HuH-7.5 (cell line): ENCODE results near the gene SLC12A2.

Experiments
- DNase-seq: peaks from one replicate; pipeline ENCODE4 v3.0.0; 2011; ENCODE audit warnings: low spot score

SLC12A2 gene

GRCh38 chr5:128169401-128170017, 85.9 kb downstream of the SLC12A2 start:
- no peak for DNase-seq

DNA sequence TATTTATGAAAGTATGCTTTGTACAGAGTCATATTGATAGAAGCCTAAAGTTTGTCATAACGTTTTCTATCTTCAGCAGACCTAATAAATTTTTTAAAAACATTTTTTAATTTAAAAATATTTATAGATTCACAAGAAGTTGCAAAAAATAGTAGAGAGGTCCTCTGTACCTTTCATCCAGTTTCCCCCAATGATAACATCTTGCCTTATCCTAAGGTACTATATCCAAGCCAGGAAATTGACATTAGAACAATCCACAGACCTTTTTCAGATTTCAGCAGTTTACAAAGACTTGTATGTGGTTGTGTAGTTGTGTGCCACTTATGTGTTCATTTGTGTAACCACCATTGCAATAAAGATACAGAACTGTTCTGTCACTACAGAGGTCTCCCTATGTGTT, 88.5 kb downstream of the SLC12A2 start:
- DNase-seq = no peak

- DNase-seq = no peak
Observed at GRCh38 chr5:128174951-128175350, 91.4 kb downstream of the SLC12A2 start.

GRCh38 chr5:128192368-128192767, 108.8 kb downstream of the SLC12A2 start:
- DNase-seq = no peak

GRCh38 chr5:128193665-128194390, 110.3 kb downstream of the SLC12A2 start:
- no peak for DNase-seq

- DNase-seq = no peak
Observed at GRCh38 chr5:128195316-128195715, 111.8 kb downstream of the SLC12A2 start.

- DNase-seq = no peak
Observed at GRCh38 chr5:128196080-128196479, 112.5 kb downstream of the SLC12A2 start.

DNA sequence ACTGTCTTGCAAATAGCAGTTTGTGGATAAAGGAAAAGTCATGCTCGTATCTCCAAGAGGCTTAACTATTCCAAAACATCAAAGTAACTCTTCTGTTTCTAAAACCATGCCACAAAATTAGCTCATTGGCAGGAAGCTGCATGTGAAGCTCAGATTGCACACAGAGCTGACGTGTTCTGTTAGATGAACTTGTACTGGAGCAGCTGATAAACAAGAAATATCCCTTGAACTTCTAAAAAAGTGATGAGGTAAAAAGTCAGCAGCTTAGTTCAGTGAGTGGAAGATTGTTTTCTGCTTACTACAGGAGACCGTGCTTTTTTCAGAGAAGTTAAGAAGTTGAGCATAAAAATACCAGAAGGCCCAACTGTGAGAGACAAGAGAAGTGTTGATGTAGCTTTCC, 113.2 kb downstream of the SLC12A2 start:
- DNase-seq = no peak

- DNase-seq = no peak
Observed at GRCh38 chr5:128197896-128198522, 114.4 kb downstream of the SLC12A2 start.

- no peak for DNase-seq
Observed at GRCh38 chr5:128199104-128199503, 115.5 kb downstream of the SLC12A2 start.

DNA sequence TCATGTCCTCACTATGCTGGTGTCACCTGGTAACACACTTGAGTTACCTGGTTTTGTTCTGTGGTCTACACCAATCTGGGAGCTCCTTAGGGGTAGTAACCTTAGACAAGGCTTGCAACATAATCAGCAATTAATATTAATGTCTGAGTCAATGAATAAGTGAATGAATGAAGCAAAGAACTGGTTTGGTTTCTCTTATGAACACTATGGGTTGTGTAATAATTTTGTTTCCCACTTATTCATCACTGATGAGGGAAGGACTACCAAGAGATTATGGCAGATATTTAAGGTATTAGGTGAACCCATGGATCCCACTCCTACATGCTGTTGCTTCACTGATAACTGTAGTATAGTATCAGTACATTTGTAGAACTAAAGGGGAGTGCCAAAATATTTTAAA, 116.0 kb downstream of the SLC12A2 start:
- no peak for DNase-seq

GRCh38 chr5:128201065-128201926, 117.7 kb downstream of the SLC12A2 start:
- peak; percentile 31 for DNase-seq

- no peak for DNase-seq
Observed at GRCh38 chr5:128202320-128202719, 118.8 kb downstream of the SLC12A2 start.

DNA sequence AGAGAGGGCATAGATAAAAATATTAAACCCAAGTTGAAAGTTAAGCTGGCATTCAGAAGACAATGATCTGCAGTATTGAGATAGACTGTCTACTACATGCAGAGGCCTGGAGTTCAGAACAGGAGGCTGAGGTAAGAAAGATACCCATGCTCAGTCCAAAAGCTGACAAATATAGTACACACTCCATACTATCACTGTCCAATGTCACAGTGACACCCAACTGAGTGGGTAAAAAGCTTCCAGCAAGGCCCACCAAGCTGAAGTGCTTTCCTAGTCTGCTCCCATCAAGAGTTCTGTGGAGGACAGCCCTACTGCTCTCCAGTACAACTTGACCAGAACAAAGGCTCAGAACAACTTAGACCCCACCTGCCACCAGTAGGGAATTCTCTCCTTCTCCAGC, 124.9 kb downstream of the SLC12A2 start:
- no peak for DNase-seq

DNA sequence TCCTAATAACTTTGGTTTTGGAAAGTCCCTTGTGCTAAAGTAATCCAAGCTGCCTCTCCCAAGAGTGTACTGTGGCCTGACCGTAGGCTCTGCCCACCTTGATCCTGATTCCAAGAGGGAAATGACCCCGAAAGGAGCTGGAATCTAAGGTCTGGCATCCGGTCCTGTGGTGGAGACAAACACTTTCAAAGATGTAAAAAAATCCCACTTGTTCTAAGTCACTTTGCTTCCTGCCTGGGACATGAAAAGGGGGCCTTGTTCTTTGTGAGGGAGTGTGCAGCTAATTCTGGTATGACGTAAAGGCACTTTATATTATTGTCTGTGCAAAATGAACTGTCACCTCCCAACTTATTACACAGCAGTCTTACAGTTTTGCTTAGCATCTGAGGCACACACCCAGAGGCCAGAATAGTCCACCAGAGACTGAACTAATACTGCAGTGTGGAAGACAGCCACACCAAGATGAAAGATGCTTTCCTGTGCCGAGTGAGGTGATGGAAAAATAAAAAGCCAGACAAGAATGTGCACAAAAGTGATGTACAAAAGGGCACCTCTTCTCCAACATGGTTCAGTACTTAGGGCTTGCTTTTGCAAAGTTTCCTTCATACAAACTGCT, 128.7 kb downstream of the SLC12A2 start:
- DNase-seq = no peak

DNA sequence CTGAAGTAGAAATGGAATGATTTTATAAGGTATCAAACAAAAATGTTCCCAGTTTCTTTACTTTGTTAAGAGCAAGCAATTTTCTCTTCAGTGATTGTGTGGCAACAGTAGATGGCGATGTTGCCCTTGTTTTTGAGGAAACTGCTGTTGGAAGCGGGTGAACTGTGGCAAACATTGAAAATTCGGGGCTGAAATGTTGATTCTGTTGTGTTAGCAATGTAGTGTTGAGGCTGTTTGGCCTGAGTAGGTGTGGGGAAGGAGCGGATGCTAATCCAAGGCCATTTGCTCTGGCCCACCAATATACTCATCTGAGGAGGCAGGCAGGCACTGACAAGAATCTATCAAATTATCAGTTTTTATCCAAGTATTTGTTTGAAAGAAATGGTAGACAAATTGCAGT, 129.8 kb downstream of the SLC12A2 start:
- DNase-seq = no peak

DNA sequence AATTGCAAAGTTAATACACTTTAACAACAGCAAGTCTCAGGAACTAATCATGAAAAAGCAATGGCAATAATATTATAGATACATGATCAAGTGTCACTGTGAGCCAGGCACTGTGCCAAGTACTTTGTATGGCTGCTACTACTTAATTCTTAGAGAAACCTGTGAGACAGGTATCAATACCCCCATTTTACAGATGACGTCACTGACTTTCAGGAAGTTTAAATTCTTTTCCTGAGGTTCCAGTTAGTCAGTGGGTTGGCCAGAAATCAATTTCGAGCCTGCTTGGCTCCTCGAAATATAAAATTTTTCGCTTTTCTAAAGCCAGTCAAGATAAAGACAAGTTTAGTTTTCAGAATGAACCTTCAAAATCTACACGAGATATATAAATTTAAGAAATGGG, 130.3 kb downstream of the SLC12A2 start:
- DNase-seq = no peak

DNA sequence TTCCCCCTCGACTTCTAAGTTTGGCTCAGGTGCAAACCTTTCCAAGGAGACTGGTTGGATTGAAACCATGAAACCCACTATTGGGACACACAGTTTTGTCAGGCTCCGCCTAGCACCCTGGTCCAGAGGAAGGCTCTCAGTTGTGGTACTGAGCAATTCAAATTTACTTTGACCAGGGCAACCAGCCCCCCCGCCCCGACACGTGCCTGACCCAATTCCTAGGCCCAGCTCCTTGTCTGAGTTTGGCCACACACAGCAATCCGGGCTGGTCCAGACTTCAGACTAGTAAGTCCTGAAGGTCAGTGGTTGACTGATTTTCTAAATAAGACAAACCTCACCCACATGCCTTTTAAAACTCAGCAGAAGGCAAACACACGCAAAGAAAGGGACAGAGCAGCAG, 132.7 kb downstream of the SLC12A2 start:
- DNase-seq = no peak

DNA sequence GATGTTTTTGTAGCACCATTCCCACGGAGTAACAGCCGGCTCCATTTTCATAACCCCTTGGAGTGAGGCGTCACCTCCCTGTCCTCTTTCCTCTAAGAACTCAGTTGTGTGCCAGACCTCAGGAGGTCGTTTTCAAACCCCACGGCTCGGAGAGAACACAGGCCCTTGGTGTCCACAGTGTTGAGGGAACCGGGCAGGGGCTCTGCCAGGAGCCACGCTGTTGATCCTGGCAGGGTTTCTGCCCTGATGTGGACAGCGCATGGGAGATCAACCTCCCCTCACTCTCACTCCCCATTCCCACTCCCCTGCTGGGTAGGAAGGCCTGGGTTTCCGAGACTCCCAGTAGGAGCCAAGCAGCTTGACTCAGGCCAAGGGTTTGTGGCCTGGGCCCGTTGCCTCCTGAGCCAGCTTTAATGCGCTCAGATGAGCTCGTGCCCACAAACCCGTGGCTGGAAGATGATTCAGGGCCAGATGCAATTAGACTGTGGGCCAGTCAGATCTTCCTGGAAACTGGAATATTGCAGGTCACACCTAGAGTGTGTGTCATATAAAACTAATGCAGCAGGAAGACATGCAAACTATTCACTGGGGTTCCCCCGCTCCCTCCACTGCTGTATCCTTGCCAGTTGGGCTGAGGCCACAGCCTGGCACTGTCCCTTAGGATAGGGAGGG, 133.4 kb downstream of the SLC12A2 start:
- no peak for DNase-seq

GRCh38 chr5:128220841-128221240, 137.3 kb downstream of the SLC12A2 start:
- no peak for DNase-seq

DNA sequence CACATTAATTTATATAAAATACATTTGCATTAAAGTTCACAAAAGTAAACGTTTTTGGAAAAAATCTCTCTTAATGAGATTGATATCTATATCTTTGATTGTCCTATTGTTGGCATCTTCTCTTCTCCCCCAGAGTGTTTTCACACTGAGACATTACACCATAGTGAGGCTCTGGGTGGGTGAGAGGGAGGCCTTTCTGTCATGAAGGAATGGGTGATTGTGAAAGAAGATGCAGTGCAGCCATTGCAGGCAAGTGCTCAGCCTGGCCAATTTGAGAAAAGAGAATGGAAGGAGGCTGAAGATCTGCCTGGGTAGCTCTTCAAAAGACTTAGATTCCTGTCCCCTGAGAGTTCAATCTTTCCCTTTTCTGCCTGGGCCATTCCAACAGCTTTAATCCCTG, 140.8 kb downstream of the SLC12A2 start:
- no peak for DNase-seq
